Stomach (tissue), 4 donors: ENCODE results near the gene JAG2.

ENCODE experiments used
- EP300 ChIP-seq: sonication (generic); formaldehyde crosslinking; IDR thresholded peaks from one replicate; pipeline ENCODE4 v1.6.1; 2017; ENCODE audit warnings: antibody characterized with exemption
- POLR2A ChIP-seq, 4 donors: fragments of 450-650 bp; IDR thresholded peaks; one replicate each; pipeline ENCODE4 v1.6.1; 2016; ENCODE audit warnings: antibody characterized with exemption in 4 of 4, control low read depth in 2 of 4, mild to moderate bottlenecking in 1 of 4, moderate library complexity in 1 of 4
- POLR2AphosphoS5 ChIP-seq, 3 donors: sonication (generic); formaldehyde crosslinking; IDR thresholded peaks; one replicate each; pipeline ENCODE4 v1.6.1; 2016; ENCODE audit warnings: antibody characterized with exemption in 3 of 3
- TF ChIP-seq, protein P1 (sequence below), 7 experiments: fragments of 450-650 bp in 4 of 7; fragments of 200-600 bp in 3 of 7; sonication (generic) in 3 of 7; IDR thresholded peaks; one replicate each; pipeline ENCODE4 v1.5.1; 2016 to 2019; ENCODE audit warnings: antibody characterized with exemption in 7 of 7, control low read depth in 2 of 7, mild to moderate bottlenecking in 1 of 7

- TF ChIP-seq POLR2AphosphoS5 (IDR thresholded peaks at IDR 0.05), result no peak
- TF ChIP-seq, protein P1, sequence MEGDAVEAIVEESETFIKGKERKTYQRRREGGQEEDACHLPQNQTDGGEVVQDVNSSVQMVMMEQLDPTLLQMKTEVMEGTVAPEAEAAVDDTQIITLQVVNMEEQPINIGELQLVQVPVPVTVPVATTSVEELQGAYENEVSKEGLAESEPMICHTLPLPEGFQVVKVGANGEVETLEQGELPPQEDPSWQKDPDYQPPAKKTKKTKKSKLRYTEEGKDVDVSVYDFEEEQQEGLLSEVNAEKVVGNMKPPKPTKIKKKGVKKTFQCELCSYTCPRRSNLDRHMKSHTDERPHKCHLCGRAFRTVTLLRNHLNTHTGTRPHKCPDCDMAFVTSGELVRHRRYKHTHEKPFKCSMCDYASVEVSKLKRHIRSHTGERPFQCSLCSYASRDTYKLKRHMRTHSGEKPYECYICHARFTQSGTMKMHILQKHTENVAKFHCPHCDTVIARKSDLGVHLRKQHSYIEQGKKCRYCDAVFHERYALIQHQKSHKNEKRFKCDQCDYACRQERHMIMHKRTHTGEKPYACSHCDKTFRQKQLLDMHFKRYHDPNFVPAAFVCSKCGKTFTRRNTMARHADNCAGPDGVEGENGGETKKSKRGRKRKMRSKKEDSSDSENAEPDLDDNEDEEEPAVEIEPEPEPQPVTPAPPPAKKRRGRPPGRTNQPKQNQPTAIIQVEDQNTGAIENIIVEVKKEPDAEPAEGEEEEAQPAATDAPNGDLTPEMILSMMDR (IDR thresholded peaks at IDR 0.05), result no peak
- no peak for TF ChIP-seq POLR2A (IDR thresholded peaks at IDR 0.05)
- no peak for TF ChIP-seq EP300
Observed at GRCh38 chr14:105146181-105146975, 22.2 kb downstream of the JAG2 start.
